Loucy (cell line): ENCODE data around the gene KCTD12.
"Not testable (repeated sequence)": the region's sequence is repeated elsewhere in the genome, so short reads cannot be mapped to it uniquely, and the experiment has no call there.

ENCODE experiments used
- H2AFZ ChIP-seq: fragments of 200-600 bp; sonication (generic); 2 replicates; pipeline ENCODE4 v1.6.0; 2016; ENCODE audit warnings: antibody characterized with exemption, mild to moderate bottlenecking, low read length, moderate library complexity
- H3F3A ChIP-seq: fragments of 200-600 bp; 2 replicates; pipeline ENCODE4 v1.6.0; 2016; ENCODE audit warnings: antibody characterized with exemption, low read depth, mild to moderate bottlenecking
- H3K27me3 ChIP-seq: fragments of 200-600 bp; sonication (generic); 2 replicates; pipeline ENCODE4 v1.6.1; 2014; ENCODE audit warnings: low read length, mild to moderate bottlenecking; ENCODE audit not compliant: insufficient read depth, poor library complexity, severe bottlenecking
- H3K36me3 ChIP-seq: fragments of 200-600 bp; sonication (generic); 2 replicates; pipeline ENCODE4 v1.6.1; 2016; ENCODE audit warnings: low read length; ENCODE audit not compliant: insufficient read depth
- H3K4me1 ChIP-seq: fragments of 200-600 bp; sonication (generic); 2 replicates; pipeline ENCODE4 v1.5.1; 2014; ENCODE audit warnings: low read length, mild to moderate bottlenecking; ENCODE audit not compliant: insufficient read depth, poor library complexity, severe bottlenecking
- H3K4me2 ChIP-seq: fragments of 200-600 bp; sonication (generic); 2 replicates; pipeline ENCODE4 v1.6.0; 2014; ENCODE audit warnings: antibody characterized with exemption, low read length, low read depth, mild to moderate bottlenecking; ENCODE audit not compliant: poor library complexity, severe bottlenecking
- H3K4me3 ChIP-seq: fragments of 200-600 bp; sonication (generic); 2 replicates; pipeline ENCODE4 v1.5.1; 2014; ENCODE audit warnings: low read length, mild to moderate bottlenecking, mixed read lengths; ENCODE audit not compliant: poor library complexity, severe bottlenecking
- H3K79me2 ChIP-seq: fragments of 200-600 bp; sonication (generic); 2 replicates; pipeline ENCODE4 v1.6.1; 2014; ENCODE audit warnings: low read length; ENCODE audit not compliant: insufficient read depth
- H3K9ac ChIP-seq: fragments of 200-600 bp; sonication (generic); 2 replicates; pipeline ENCODE4 v1.6.0; 2014; ENCODE audit warnings: mild to moderate bottlenecking, low read depth, low read length, moderate library complexity; ENCODE audit not compliant: poor library complexity, severe bottlenecking
- H3K9me2 ChIP-seq: fragments of 200-600 bp; sonication (generic); replicated peaks from 2 replicates; pipeline ENCODE4 v1.6.1; 2016; ENCODE audit warnings: low read depth, low read length, mixed read lengths
- H3K9me3 ChIP-seq: fragments of 200-600 bp; sonication (generic); 2 replicates; pipeline ENCODE4 v1.6.1; 2014; ENCODE audit warnings: mild to moderate bottlenecking, antibody characterized with exemption, low read length, low read depth; ENCODE audit not compliant: insufficient read depth
- H4K20me1 ChIP-seq: fragments of 200-600 bp; sonication (generic); 2 replicates; pipeline ENCODE4 v1.6.0; 2014; ENCODE audit warnings: antibody characterized with exemption, low read length, mild to moderate bottlenecking; ENCODE audit not compliant: insufficient read depth, poor library complexity, severe bottlenecking
- CTCF ChIP-seq: fragments of 200-600 bp; sonication (generic); conservative IDR thresholded peaks from 2 replicates; pipeline ENCODE4 v1.5.1; 2014; ENCODE audit warnings: mild to moderate bottlenecking, antibody characterized with exemption, low read length
- EZH2phosphoT487 ChIP-seq: fragments of 200-600 bp; IDR thresholded peaks from 2 replicates; pipeline ENCODE4 v1.6.1; 2018; ENCODE audit warnings: antibody characterized with exemption, mild to moderate bottlenecking, moderate library complexity, borderline replicate concordance

KCTD12 gene

GRCh38 chr13:76904507-76904906 lies 18.3 kb upstream of the KCTD12 start:
- no peaks in the 10 kb centered on the region for H3K4me1 ChIP-seq
- no peaks in the 10 kb centered on the region for H3K36me3 ChIP-seq
- H3K4me2 ChIP-seq: no peak overlapping the region
- TF ChIP-seq CTCF: no peak
- no peak for TF ChIP-seq EZH2phosphoT487
- no peaks in the 10 kb centered on the region for H3K9me2 ChIP-seq
- H3K9ac ChIP-seq: no peak overlapping the region
- H3K79me2 ChIP-seq: no peaks in the 10 kb centered on the region
- no peak overlapping the region for H2AFZ ChIP-seq
- H3K27me3 ChIP-seq: no peaks in the 10 kb centered on the region
- H4K20me1 ChIP-seq: no peaks in the 10 kb centered on the region
- no peaks in the 10 kb centered on the region for H3F3A ChIP-seq
- no peak overlapping the region for H3K4me3 ChIP-seq
- no peaks in the 10 kb centered on the region for H3K9me3 ChIP-seq

- no peaks in the 10 kb centered on the region for H3K4me1 ChIP-seq
- H3K27me3 ChIP-seq: no peaks in the 10 kb centered on the region
- no peak overlapping the region for H2AFZ ChIP-seq
- no peaks in the 10 kb centered on the region for H3K9me2 ChIP-seq
- TF ChIP-seq EZH2phosphoT487 (no peak), CTCF (peak; percentile 99)
- H3F3A ChIP-seq: no peaks in the 10 kb centered on the region
- H3K9me3 ChIP-seq: no peaks in the 10 kb centered on the region
- H3K79me2 ChIP-seq: no peaks in the 10 kb centered on the region
- no peak overlapping the region for H3K4me3 ChIP-seq
- no peak overlapping the region for H3K9ac ChIP-seq
- H3K4me2 ChIP-seq: no peak overlapping the region
- no peaks in the 10 kb centered on the region for H3K36me3 ChIP-seq
- no peaks in the 10 kb centered on the region for H4K20me1 ChIP-seq
Observed at GRCh38 chr13:76903544-76904162, 17.4 kb upstream of the KCTD12 start.

- H3K4me3 ChIP-seq: not testable (repeated sequence)
Observed at GRCh38 chr13:76899066-76899465, 12.9 kb upstream of the KCTD12 start.

GRCh38 chr13:76897171-76897570 lies 11.0 kb upstream of the KCTD12 start:
- not testable (repeated sequence) for H3K9me3 ChIP-seq, H3K9ac ChIP-seq, H3K36me3 ChIP-seq, H3F3A ChIP-seq, H3K4me2 ChIP-seq, H3K4me3 ChIP-seq, H2AFZ ChIP-seq, H3K79me2 ChIP-seq, H4K20me1 ChIP-seq, H3K27me3 ChIP-seq, H3K9me2 ChIP-seq, H3K4me1 ChIP-seq

More at GRCh38 chr13:76899066-76899465, 12.9 kb upstream of the KCTD12 start:
- not testable (repeated sequence) for H3F3A ChIP-seq, H3K9me3 ChIP-seq, H2AFZ ChIP-seq, H3K36me3 ChIP-seq, H3K27me3 ChIP-seq, H3K9ac ChIP-seq, H4K20me1 ChIP-seq, H3K4me2 ChIP-seq, H3K79me2 ChIP-seq, H3K9me2 ChIP-seq, H3K4me1 ChIP-seq
